Peyer's patch (tissue), 4 donors: ENCODE data around the gene TRAPPC11. TPM values are rescaled to one million over a fixed set of nuclear protein-coding genes. Genes with fewer than 3 reads are reported as not detected.

Experiments used
- DNase-seq, 3 donors: peaks; one replicate each; pipeline ENCODE4 v3.0.0-alpha.2; 2017 to 2019
- H3K27ac ChIP-seq, 4 donors: fragments of 200-600 bp; sonication (generic); one replicate each; pipeline ENCODE4 v1.5.1; 2016 to 2019
- H3K27me3 ChIP-seq, 2 donors: fragments of 200-600 bp; sonication (generic); one replicate each; pipeline ENCODE4 v1.5.1; 2019
- H3K36me3 ChIP-seq, 3 donors: fragments of 200-600 bp; sonication (generic); one replicate each; pipeline ENCODE4 v1.5.1; 2016 to 2019
- H3K4me1 ChIP-seq, 4 donors: fragments of 200-600 bp; sonication (generic); one replicate each; pipeline ENCODE4 v1.5.1; 2016 to 2019
- H3K4me3 ChIP-seq, 4 donors: fragments of 200-600 bp; sonication (generic); 1 replicate in 3 of 4; 2 replicates in 1 of 4; pipeline ENCODE4 v1.5.1; 2016 to 2019; ENCODE audit warnings: mild to moderate bottlenecking in 1 of 4
- H3K9me3 ChIP-seq, 4 donors: fragments of 200-600 bp; sonication (generic); one replicate each; pipeline ENCODE4 v1.5.1; 2016 to 2019; ENCODE audit warnings: mild to moderate bottlenecking in 1 of 4
- CTCF ChIP-seq, 6 experiments: fragments of 450-650 bp in 4 of 6; fragments of 200-600 bp in 2 of 6; sonication (generic) in 1 of 6; IDR thresholded peaks; one replicate each; pipeline ENCODE4 v1.5.1; 2017 to 2019; ENCODE audit warnings: antibody characterized with exemption in 6 of 6, mild to moderate bottlenecking in 3 of 6, moderate library complexity in 1 of 6
- POLR2A ChIP-seq, 2 donors: fragments of 450-650 bp; IDR thresholded peaks; one replicate each; pipeline ENCODE4 v1.5.1; 2017; ENCODE audit warnings: antibody characterized with exemption in 2 of 2, mild to moderate bottlenecking in 2 of 2, moderate library complexity in 2 of 2
- total RNA-seq, 4 donors: library from RNA; depleted of rRNA; stranded (reverse); fragments of >200 nt; gene quantifications; one replicate each; pipeline ENCODE4 v1.1.0, GENCODE V29; 2016

The TRAPPC11 gene
- total RNA-seq, 4 donors from 2014 or later = 38.0 to 60.1 (median 52.8) TPM

- Histone ChIP-seq H3K9me3 (no peaks in the 10 kb centered on the region), H3K27me3 (no peaks in the 10 kb centered on the region), H3K36me3 (no peaks in the 10 kb centered on the region), H3K4me3 (no peak overlapping the region), H3K4me1 (no peaks in the 10 kb centered on the region), H3K27ac (no peak overlapping the region)
- TF ChIP-seq CTCF (IDR thresholded peaks at IDR 0.05) = no peak
- no peak for TF ChIP-seq POLR2A (IDR thresholded peaks at IDR 0.05)
- DNase-seq = no peak
Measured at GRCh38 chr4:183627979-183628588, 31.0 kb upstream of the TRAPPC11 start.

- TF ChIP-seq CTCF (IDR thresholded peaks at IDR 0.05) (no peak), POLR2A (IDR thresholded peaks at IDR 0.05) (no peak)
- DNase-seq = no peak
- Histone ChIP-seq H3K4me1 (no peaks in the 10 kb centered on the region), H3K4me3 (no peak overlapping the region), H3K36me3 (no peaks in the 10 kb centered on the region), H3K27ac (no peak overlapping the region), H3K27me3 (no peaks in the 10 kb centered on the region), H3K9me3 (no peaks in the 10 kb centered on the region)
Measured at GRCh38 chr4:183631577-183632198, 27.4 kb upstream of the TRAPPC11 start.

- Histone ChIP-seq H3K36me3 (no peaks in the 10 kb centered on the region), H3K4me3 (no peak overlapping the region), H3K9me3 (no peaks in the 10 kb centered on the region), H3K4me1 (no peaks in the 10 kb centered on the region), H3K27ac (no peak overlapping the region), H3K27me3 (no peaks in the 10 kb centered on the region)
- DNase-seq = no peak
- TF ChIP-seq CTCF (IDR thresholded peaks at IDR 0.05) = no peak
- no peak for TF ChIP-seq POLR2A (IDR thresholded peaks at IDR 0.05)
Measured at GRCh38 chr4:183632689-183633088, 26.4 kb upstream of the TRAPPC11 start.

GRCh38 chr4:183633476-183634400, 25.4 kb upstream of the TRAPPC11 start:
- no peak for DNase-seq
- no peaks in the 10 kb centered on the region for H3K36me3 ChIP-seq
- no peak for TF ChIP-seq CTCF (IDR thresholded peaks at IDR 0.05)
- no peak for TF ChIP-seq POLR2A (IDR thresholded peaks at IDR 0.05)
- H3K4me3 ChIP-seq = no peak overlapping the region
- H3K9me3 ChIP-seq = no peaks in the 10 kb centered on the region
- H3K27ac ChIP-seq = no peak overlapping the region
- H3K4me1 ChIP-seq = no peaks in the 10 kb centered on the region
- H3K27me3 ChIP-seq = no peaks in the 10 kb centered on the region

GRCh38 chr4:183635321-183635720, 23.8 kb upstream of the TRAPPC11 start:
- no peaks in the 10 kb centered on the region for H3K9me3 ChIP-seq
- no peaks in the 10 kb centered on the region for H3K36me3 ChIP-seq
- no peak overlapping the region for H3K27ac ChIP-seq
- DNase-seq = no peak
- H3K27me3 ChIP-seq = no peaks in the 10 kb centered on the region
- no peaks in the 10 kb centered on the region for H3K4me1 ChIP-seq
- no peak for TF ChIP-seq POLR2A (IDR thresholded peaks at IDR 0.05)
- no peak for TF ChIP-seq CTCF (IDR thresholded peaks at IDR 0.05)
- H3K4me3 ChIP-seq = no peak overlapping the region
